K562 (cell line): ENCODE data around the gene NCOA6. TPM values are rescaled to one million over a fixed set of nuclear protein-coding genes. Genes with fewer than 3 reads are reported as not detected.

ENCODE experiments used
- ATAC-seq: fragments of 200-7000 bp; cut with Tn5 transposase; 3 replicates; pipeline ENCODE4 v1.9.1; 2020; ENCODE audit warnings: moderate library complexity
- BruUV-seq: library from RNA; stranded (reverse); fragments of 400-500 nt; replicated peaks from 2 replicates; lab custom pipeline; 2021; lab: Mats Ljungman, UMichigan
- CTCF ChIA-PET: fragments of 300-600 bp; formaldehyde crosslinking; extraction: SDS; loops from one replicate; lab custom pipeline; 2021; ENCODE audit warnings: low intra/inter-chr PET ratio; lab: Yijun Ruan, JAX
- POLR2A ChIA-PET: fragments of 300-600, 350-650 bp; sonication (Branson Sonifier 250); formaldehyde crosslinking; extraction: SDS; loops from one replicate; lab custom pipeline; 2021; ENCODE audit warnings: antibody characterized with exemption, inconsistent platforms; lab: Yijun Ruan, JAX
- DNase-seq, 4 experiments: peaks; one replicate each; pipeline versions ENCODE4 v3.0.0 to v3.0.0-alpha.2; 2011 to 2018; ENCODE audit warnings: low spot score in 3 of 4, mixed read lengths in 3 of 4; ENCODE audit errors: extremely low read depth in 1 of 4
- FAIRE-seq: peaks from 2 replicates; lab custom pipeline; 2011; peaks lifted over from hg19 to GRCh38; lab: Jason Lieb, UNC
- H2AFZ ChIP-seq: 2 replicates; pipeline ENCODE4 v1.6.0; 2011; ENCODE audit warnings: low read depth, low read length, control low read depth, inconsistent platforms
- H3K27ac ChIP-seq: fragments of 200-600 bp; 3 replicates; pipeline ENCODE4 v1.8.0; 2011; ENCODE audit warnings: low read depth, mild to moderate bottlenecking, control low read depth, inconsistent platforms, low read length, moderate library complexity, mixed read lengths; ENCODE audit errors: extremely low read depth
- H3K27me3 ChIP-seq, 2 experiments: fragments of 300-600 bp in 1 of 2; 2 replicates in 1 of 2; 3 replicates in 1 of 2; pipeline versions ENCODE4 v1.6.0 to v1.8.0; 2011; ENCODE audit warnings: inconsistent platforms in 2 of 2, low read length in 2 of 2, mild to moderate bottlenecking in 1 of 2, mixed read lengths in 1 of 2, moderate library complexity in 1 of 2; ENCODE audit not compliant: control insufficient read depth in 2 of 2, insufficient read depth in 2 of 2
- H3K36me3 ChIP-seq: fragments of 300-600 bp; 3 replicates; pipeline ENCODE4 v1.8.0; 2011; ENCODE audit warnings: mild to moderate bottlenecking, low read length, inconsistent platforms; ENCODE audit not compliant: control insufficient read depth, insufficient read depth
- H3K4me1 ChIP-seq, 2 experiments: fragments of 200-600 bp in 1 of 2; replicated peaks in 1 of 2; 2 replicates in 1 of 2; 3 replicates in 1 of 2; pipeline versions ENCODE4 v1.5.1 to v1.8.0; 2011; ENCODE audit warnings: inconsistent platforms in 2 of 2, low read length in 2 of 2, mild to moderate bottlenecking in 1 of 2, mixed read lengths in 1 of 2, moderate library complexity in 1 of 2; ENCODE audit not compliant: control insufficient read depth in 2 of 2, insufficient read depth in 2 of 2
- H3K4me2 ChIP-seq: 2 replicates; pipeline ENCODE4 v1.6.1; 2011; ENCODE audit warnings: low read length, control low read depth, inconsistent platforms, mixed read lengths; ENCODE audit not compliant: insufficient read depth
- H3K4me3 ChIP-seq: fragments of 200-600 bp; sonication (generic), shearing (Covaris generic); 2 replicates; pipeline ENCODE4 v1.5.1; 2016; ENCODE audit warnings: control low read depth, inconsistent platforms
- H3K79me2 ChIP-seq: fragments of 200-600 bp; 3 replicates; pipeline ENCODE4 v1.8.0; 2011; ENCODE audit warnings: low read length, inconsistent platforms; ENCODE audit not compliant: control insufficient read depth, insufficient read depth
- H3K9ac ChIP-seq, 2 experiments: 2 replicates each; pipeline versions ENCODE4 v1.6.0 to v1.6.1; 2011; ENCODE audit warnings: low read depth in 2 of 2, low read length in 2 of 2, control low read depth in 1 of 2, inconsistent platforms in 1 of 2, mild to moderate bottlenecking in 1 of 2, mixed read lengths in 1 of 2; ENCODE audit not compliant: insufficient read depth in 1 of 2
- H3K9me1 ChIP-seq: one replicate; pipeline ENCODE4 v1.6.0; 2011; ENCODE audit warnings: inconsistent platforms, mild to moderate bottlenecking, low read length, moderate library complexity; ENCODE audit not compliant: control insufficient read depth, insufficient read depth
- H3K9me3 ChIP-seq: replicated peaks from 2 replicates; pipeline ENCODE4 v1.5.1; 2011; ENCODE audit warnings: low read depth, low read length, inconsistent platforms; ENCODE audit not compliant: control insufficient read depth, insufficient read depth
- H4K20me1 ChIP-seq: replicated peaks from 2 replicates; pipeline ENCODE4 v1.6.1; 2011; ENCODE audit warnings: low read length, inconsistent platforms, mixed read lengths; ENCODE audit not compliant: control insufficient read depth, insufficient read depth
- HDAC6 ChIP-seq: IDR thresholded peaks from 2 replicates; pipeline ENCODE4 v1.6.1; 2012; ENCODE audit warnings: low read depth, mild to moderate bottlenecking, control low read depth, inconsistent platforms, low read length, moderate library complexity
- RNF2 ChIP-seq: sonication (generic); IDR thresholded peaks from 2 replicates; pipeline ENCODE4 v1.6.1; 2016
- SMARCA5 ChIP-seq: fragments of 450-650 bp; IDR thresholded peaks from 2 replicates; pipeline ENCODE4 v1.6.1; 2016
- SMARCB1 ChIP-seq: IDR thresholded peaks from 2 replicates; pipeline ENCODE4 v1.6.1; 2011; ENCODE audit warnings: improper control_type of control experiment, low read depth; ENCODE audit not compliant: insufficient read length
- TRIM28 ChIP-seq: fragments of 450-650 bp; IDR thresholded peaks from 2 replicates; pipeline ENCODE4 v1.6.1; 2017
- U2AF2 ChIP-seq: fragments of 200-400 bp; formaldehyde crosslinking; optimal IDR thresholded peaks from 2 replicates; pipeline ENCODE3; 2017; ENCODE audit warnings: low read depth, mild to moderate bottlenecking, low read length
- ZFP36 ChIP-seq: fragments of 150-350 bp; IDR thresholded peaks from 2 replicates; pipeline ENCODE4 v1.6.1; 2018; ENCODE audit warnings: low read length, low read depth; ENCODE audit not compliant: partially characterized antibody
- ZFPM2 ChIP-seq: fragments of 250-450 bp; sonication (Bioruptor Pico); IDR thresholded peaks from 2 replicates; pipeline ENCODE4 v1.5.1; 2022; ENCODE audit warnings: mild to moderate bottlenecking
- ZNF134 ChIP-seq: fragments of 250-450 bp; sonication (Bioruptor Pico); conservative IDR thresholded peaks from 2 replicates; pipeline ENCODE4 v1.4.0; 2020
- ZNF282 ChIP-seq: sonication (generic); formaldehyde crosslinking; IDR thresholded peaks from 2 replicates; pipeline ENCODE4 v1.8.1; 2023; ENCODE audit warnings: missing genetic modification reagents
- ZNF436 ChIP-seq: fragments of 250-450, 450-650 bp; sonication (Bioruptor Pico); formaldehyde crosslinking; IDR thresholded peaks from 2 replicates; pipeline ENCODE4 v1.7.0; 2020; ENCODE audit warnings: mild to moderate bottlenecking
- ZNF507 ChIP-seq: conservative IDR thresholded peaks from 2 replicates; pipeline ENCODE4 v1.6.1; 2017; ENCODE audit warnings: missing genetic modification characterization, missing compliant biosample characterization
- ZNF717 ChIP-seq: fragments of 250-450 bp; sonication (Bioruptor Pico); IDR thresholded peaks from 2 replicates; pipeline ENCODE4 v1.5.0; 2021
- WGBS: fragments of 100-300 bp; shearing (Covaris generic); methylation state at CpG from one replicate; pipeline ENCODE4 v1.1.6; 2016; ENCODE audit warnings: low coverage, mixed read lengths; ENCODE audit not compliant: insufficient coverage; ENCODE audit errors: missing lambda C conversion rate; 5-methylcytosine and 5-hydroxymethylcytosine counted together
- in situ Hi-C: fragments of 300-500 bp; cut with MboI; formaldehyde crosslinking; loops from 4 replicates; pipeline ENCODE4 v1.15.0; 2018; ENCODE audit warnings: inconsistent platforms, mixed read lengths
- intact Hi-C: fragments of 100-400 bp; cut with micrococcal nuclease; formaldehyde crosslinking; loops from 2 replicates; pipeline ENCODE4 v1.14.2; 2022
- polyA plus RNA-seq, 8 experiments: library from polyadenylated mRNA; depleted of rRNA in 4 of 8; stranded (reverse) in 5 of 8; unstranded in 3 of 8; fragments of >200 nt; fragmentation: Nextera tagmentation in 2 of 8; fragmentation: Illumina TruSeq in 1 of 8; extraction: Ambion mirVana in 2 of 8; extraction: Trizol in 1 of 8; gene quantifications; 2 replicates each; pipeline versions ENCODE4 v1.2.1 to v1.2.3, GENCODE V29; 2011 to 2014; ENCODE audit warnings: inconsistent platforms in 1 of 8, missing spikeins in 1 of 8
- total RNA-seq, 7 experiments: library from RNA; depleted of rRNA in 6 of 7; stranded (reverse); fragments of >200 nt in 6 of 7; fragmentation: Illumina TruSeq in 2 of 7; extraction: Trizol in 2 of 7; gene quantifications; 2 replicates each; pipeline versions ENCODE4 v1.2.1 to v1.2.3, GENCODE V29; 2011 to 2021; ENCODE audit warnings: low replicate concordance in 1 of 7
- TF ChIP-seq, protein P1 (sequence below): fragments of 200-400 bp; formaldehyde crosslinking; IDR thresholded peaks from 2 replicates; pipeline ENCODE4 v1.6.1; 2017; ENCODE audit warnings: mild to moderate bottlenecking, low read depth, low read length, moderate library complexity
- TF ChIP-seq, protein P2 (sequence below): fragments of 250-450 bp; sonication (Bioruptor Pico); IDR thresholded peaks from 2 replicates; pipeline ENCODE4 v1.5.0; 2021
- TF ChIP-seq, protein P3 (sequence below): fragments of 450-650 bp; IDR thresholded peaks from 2 replicates; pipeline ENCODE4 v1.7.0; 2016; ENCODE audit warnings: borderline replicate concordance
- TF ChIP-seq, protein P4 (sequence below): fragments of 250-450 bp; sonication (Bioruptor Pico); IDR thresholded peaks from 2 replicates; pipeline ENCODE4 v1.9.0; 2021; ENCODE audit warnings: mild to moderate bottlenecking

NCOA6 gene
- total and polyA plus RNA-seq, 9 of the 15 experiments (the other 6 are each of a cell fraction or from before 2014, with no cell fraction given): 6.1 to 25.0 (median 9.5) TPM

DNA sequence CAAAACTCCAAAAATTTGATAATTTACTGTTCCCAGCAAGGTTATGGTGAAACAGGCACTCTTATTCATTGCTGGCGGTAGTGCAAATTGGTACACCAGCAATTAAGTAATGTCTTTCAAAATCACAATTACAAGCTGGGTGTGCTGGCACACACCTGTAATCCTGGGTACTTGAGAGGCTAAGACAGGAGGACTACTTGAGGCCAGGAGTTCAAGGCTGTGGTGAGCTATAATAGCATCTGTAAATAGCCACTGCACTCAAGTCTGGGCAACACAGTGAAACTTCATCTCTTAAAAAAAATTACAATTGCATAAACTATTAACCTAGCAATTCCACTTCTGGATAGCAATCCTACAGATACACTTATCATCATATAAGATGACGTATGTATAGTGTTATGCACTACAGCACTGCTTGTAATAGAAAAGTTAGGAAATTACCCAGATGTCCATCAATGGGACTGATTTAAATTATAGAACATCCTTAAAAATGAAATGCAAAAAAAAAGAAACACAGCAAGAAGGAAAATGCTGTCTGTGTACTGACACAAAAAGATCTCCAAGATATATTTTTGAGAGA lies 31.4 kb downstream of the NCOA6 start:
- Histone ChIP-seq H3K9me1 (no peaks in the 10 kb centered on the region), H3K79me2 (peaks cover 47% of the 10 kb centered on the region), H3K36me3 (peaks cover 17% of the 10 kb centered on the region; the same call in 1 of the 3 replicates), H3K9ac (no peak overlapping the region), H3K4me3 (no peak overlapping the region), H3K4me1 (peaks cover 14 to 16% of the 10 kb centered on the region in 2 experiments; a peak in 3 of 5 replicates), H3K27me3 (no peaks in the 10 kb centered on the region), H4K20me1 (no peaks in the 10 kb centered on the region), H3K4me2 (no peak overlapping the region), H3K27ac (no peak overlapping the region), H2AFZ (no peak overlapping the region), H3K9me3 (no peaks in the 10 kb centered on the region)
- ChIA-PET POLR2A (interaction anchor here (0.6 to 0.9 kb wide), 2 partner anchors 58 to 515 kb away, joined by 3 to 5 read pairs; no protein-coding TSS in a partner anchor), CTCF (no interaction called here)
- in situ Hi-C loops (no loop called here), intact Hi-C loops (no loop called here)
- BruUV-seq: no TSS peak
- DNase-seq: no peak
- ATAC-seq: no peak
- FAIRE-seq: no peak
- TF ChIP-seq SMARCB1 (no peak), SMARCA5 (no peak), ZFP36 (no peak), U2AF2 (no peak), ZNF436 (CRISPR knock-in tag) (no peak), ZNF717 (CRISPR knock-in tag) (no peak), ZNF134 (CRISPR knock-in tag) (no peak), TRIM28 (no peak), ZFPM2 (no peak), HDAC6 (no peak), ZNF507 (tag) (no peak), ZNF282 (no peak), RNF2 (no peak)
- TF ChIP-seq, protein P1, sequence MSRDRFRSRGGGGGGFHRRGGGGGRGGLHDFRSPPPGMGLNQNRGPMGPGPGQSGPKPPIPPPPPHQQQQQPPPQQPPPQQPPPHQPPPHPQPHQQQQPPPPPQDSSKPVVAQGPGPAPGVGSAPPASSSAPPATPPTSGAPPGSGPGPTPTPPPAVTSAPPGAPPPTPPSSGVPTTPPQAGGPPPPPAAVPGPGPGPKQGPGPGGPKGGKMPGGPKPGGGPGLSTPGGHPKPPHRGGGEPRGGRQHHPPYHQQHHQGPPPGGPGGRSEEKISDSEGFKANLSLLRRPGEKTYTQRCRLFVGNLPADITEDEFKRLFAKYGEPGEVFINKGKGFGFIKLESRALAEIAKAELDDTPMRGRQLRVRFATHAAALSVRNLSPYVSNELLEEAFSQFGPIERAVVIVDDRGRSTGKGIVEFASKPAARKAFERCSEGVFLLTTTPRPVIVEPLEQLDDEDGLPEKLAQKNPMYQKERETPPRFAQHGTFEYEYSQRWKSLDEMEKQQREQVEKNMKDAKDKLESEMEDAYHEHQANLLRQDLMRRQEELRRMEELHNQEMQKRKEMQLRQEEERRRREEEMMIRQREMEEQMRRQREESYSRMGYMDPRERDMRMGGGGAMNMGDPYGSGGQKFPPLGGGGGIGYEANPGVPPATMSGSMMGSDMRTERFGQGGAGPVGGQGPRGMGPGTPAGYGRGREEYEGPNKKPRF: no peak
- TF ChIP-seq, protein P2, sequence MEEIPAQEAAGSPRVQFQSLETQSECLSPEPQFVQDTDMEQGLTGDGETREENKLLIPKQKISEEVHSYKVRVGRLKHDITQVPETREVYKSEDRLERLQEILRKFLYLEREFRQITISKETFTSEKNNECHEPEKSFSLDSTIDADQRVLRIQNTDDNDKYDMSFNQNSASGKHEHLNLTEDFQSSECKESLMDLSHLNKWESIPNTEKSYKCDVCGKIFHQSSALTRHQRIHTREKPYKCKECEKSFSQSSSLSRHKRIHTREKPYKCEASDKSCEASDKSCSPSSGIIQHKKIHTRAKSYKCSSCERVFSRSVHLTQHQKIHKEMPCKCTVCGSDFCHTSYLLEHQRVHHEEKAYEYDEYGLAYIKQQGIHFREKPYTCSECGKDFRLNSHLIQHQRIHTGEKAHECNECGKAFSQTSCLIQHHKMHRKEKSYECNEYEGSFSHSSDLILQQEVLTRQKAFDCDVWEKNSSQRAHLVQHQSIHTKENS: no peak
- TF ChIP-seq, protein P3, sequence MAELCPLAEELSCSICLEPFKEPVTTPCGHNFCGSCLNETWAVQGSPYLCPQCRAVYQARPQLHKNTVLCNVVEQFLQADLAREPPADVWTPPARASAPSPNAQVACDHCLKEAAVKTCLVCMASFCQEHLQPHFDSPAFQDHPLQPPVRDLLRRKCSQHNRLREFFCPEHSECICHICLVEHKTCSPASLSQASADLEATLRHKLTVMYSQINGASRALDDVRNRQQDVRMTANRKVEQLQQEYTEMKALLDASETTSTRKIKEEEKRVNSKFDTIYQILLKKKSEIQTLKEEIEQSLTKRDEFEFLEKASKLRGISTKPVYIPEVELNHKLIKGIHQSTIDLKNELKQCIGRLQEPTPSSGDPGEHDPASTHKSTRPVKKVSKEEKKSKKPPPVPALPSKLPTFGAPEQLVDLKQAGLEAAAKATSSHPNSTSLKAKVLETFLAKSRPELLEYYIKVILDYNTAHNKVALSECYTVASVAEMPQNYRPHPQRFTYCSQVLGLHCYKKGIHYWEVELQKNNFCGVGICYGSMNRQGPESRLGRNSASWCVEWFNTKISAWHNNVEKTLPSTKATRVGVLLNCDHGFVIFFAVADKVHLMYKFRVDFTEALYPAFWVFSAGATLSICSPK: no peak
- TF ChIP-seq, protein P4, sequence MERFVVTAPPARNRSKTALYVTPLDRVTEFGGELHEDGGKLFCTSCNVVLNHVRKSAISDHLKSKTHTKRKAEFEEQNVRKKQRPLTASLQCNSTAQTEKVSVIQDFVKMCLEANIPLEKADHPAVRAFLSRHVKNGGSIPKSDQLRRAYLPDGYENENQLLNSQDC: no peak
- WGBS: 100% methylated on average over 2 of the region's 2 CpGs
